DOHH2 (cell line): ENCODE measurements around the gene C3orf20.
A peak's percentile ranks its signal among the peaks of the same experiment; 100 is the strongest.

Experiments
- H3F3A ChIP-seq: fragments of 200-600 bp; sonication (generic), shearing (Covaris generic); 2 replicates; pipeline ENCODE4 v1.6.0; 2016; ENCODE audit warnings: antibody characterized with exemption, mild to moderate bottlenecking; ENCODE audit not compliant: control insufficient read depth, insufficient read depth
- H3K27ac ChIP-seq: fragments of 200-600 bp; sonication (generic); 2 replicates; pipeline ENCODE4 v1.5.1; 2014; ENCODE audit warnings: low read depth, mild to moderate bottlenecking, low read length, moderate library complexity
- H3K27me3 ChIP-seq: fragments of 200-600 bp; sonication (generic); 2 replicates; pipeline ENCODE4 v1.6.1; 2014; ENCODE audit warnings: mild to moderate bottlenecking, low read length, mixed read lengths; ENCODE audit not compliant: control insufficient read depth
- H3K36me3 ChIP-seq: fragments of 200-600 bp; sonication (generic); 2 replicates; pipeline ENCODE4 v1.6.1; 2014; ENCODE audit warnings: mild to moderate bottlenecking, low read length, moderate library complexity, mixed read lengths; ENCODE audit not compliant: control insufficient read depth
- H3K4me1 ChIP-seq: fragments of 200-600 bp; sonication (generic); 2 replicates; pipeline ENCODE4 v1.6.1; 2014; ENCODE audit warnings: mild to moderate bottlenecking, low read length, mixed read lengths; ENCODE audit not compliant: control insufficient read depth
- H3K4me2 ChIP-seq: fragments of 200-600 bp; sonication (generic); 2 replicates; pipeline ENCODE4 v1.6.0; 2014; ENCODE audit warnings: mild to moderate bottlenecking, low read length, moderate library complexity
- H3K4me3 ChIP-seq: fragments of 200-600 bp; sonication (generic); 2 replicates; pipeline ENCODE4 v1.5.1; 2014; ENCODE audit warnings: mild to moderate bottlenecking, low read length, mixed read lengths
- H3K79me2 ChIP-seq: fragments of 200-600 bp; sonication (generic); 2 replicates; pipeline ENCODE4 v1.6.1; 2014; ENCODE audit warnings: mild to moderate bottlenecking, low read length, mixed read lengths; ENCODE audit not compliant: control insufficient read depth
- H3K9me2 ChIP-seq: fragments of 200-600 bp; sonication (generic); replicated peaks from 2 replicates; pipeline ENCODE4 v1.6.1; 2014; ENCODE audit warnings: mild to moderate bottlenecking, low read length, mixed read lengths; ENCODE audit not compliant: control insufficient read depth
- H3K9me3 ChIP-seq: fragments of 200-600 bp; sonication (generic); 2 replicates; pipeline ENCODE4 v1.6.1; 2014; ENCODE audit warnings: antibody characterized with exemption, low read length, mixed read lengths; ENCODE audit not compliant: control insufficient read depth, insufficient read depth
- H4K20me1 ChIP-seq: fragments of 200-600 bp; sonication (generic); 2 replicates; pipeline ENCODE4 v1.6.0; 2014; ENCODE audit warnings: low read depth, mild to moderate bottlenecking, antibody characterized with exemption, low read length, moderate library complexity; ENCODE audit not compliant: control insufficient read depth, insufficient read depth
- EZH2phosphoT487 ChIP-seq: fragments of 200-600 bp; sonication (generic); IDR thresholded peaks from 2 replicates; pipeline ENCODE4 v1.6.1; 2017; ENCODE audit warnings: borderline replicate concordance, mild to moderate bottlenecking, antibody characterized with exemption, low read length, moderate library complexity, mixed read lengths
- TF ChIP-seq, protein P1 (sequence below): fragments of 200-600 bp; sonication (generic); IDR thresholded peaks from one replicate; pipeline ENCODE4 v1.5.1; 2014; ENCODE audit warnings: antibody characterized with exemption, mild to moderate bottlenecking, low read depth, low read length; ENCODE audit not compliant: poor library complexity, severe bottlenecking

The C3orf20 gene

DNA sequence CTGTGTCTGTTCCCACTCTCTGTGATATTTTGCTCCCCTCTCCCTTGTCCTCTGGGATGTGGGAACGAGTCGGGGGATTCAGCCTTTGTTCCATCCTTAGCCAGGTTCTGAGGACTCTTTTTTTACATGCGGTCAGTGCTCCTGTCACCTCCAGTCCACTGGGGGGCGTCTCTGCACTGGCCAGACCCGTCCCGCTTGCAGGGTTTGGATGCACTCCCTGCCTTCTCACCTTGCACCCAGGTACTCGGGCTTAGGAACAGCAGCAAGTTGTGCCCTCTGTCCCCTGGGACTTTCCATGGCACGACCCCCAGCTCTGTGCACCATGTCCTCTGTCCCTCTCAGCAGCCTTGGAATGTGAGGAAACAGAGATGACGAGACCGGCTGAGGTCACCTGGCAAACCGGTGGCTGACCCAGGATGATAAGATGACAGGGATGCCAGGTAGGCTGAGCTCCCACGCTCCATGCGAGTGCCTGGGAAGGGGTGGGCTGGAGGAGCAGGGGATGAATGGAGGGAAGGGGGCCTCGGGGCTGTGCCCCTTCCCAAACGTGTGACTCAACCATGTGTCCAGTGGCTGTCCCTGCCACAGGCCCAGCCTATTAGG lies 116.5 kb downstream of the C3orf20 start:
- no peak overlapping the region for H3K27ac ChIP-seq
- peaks cover 28% of the 10 kb centered on the region for H3K27me3 ChIP-seq
- no peaks in the 10 kb centered on the region for H3K79me2 ChIP-seq
- 0 out of 2 replicates have a peak, but pooled peaks cover 3% of the 10 kb centered on the region for H4K20me1 ChIP-seq
- TF ChIP-seq EZH2phosphoT487 = no peak
- TF ChIP-seq, protein P1, sequence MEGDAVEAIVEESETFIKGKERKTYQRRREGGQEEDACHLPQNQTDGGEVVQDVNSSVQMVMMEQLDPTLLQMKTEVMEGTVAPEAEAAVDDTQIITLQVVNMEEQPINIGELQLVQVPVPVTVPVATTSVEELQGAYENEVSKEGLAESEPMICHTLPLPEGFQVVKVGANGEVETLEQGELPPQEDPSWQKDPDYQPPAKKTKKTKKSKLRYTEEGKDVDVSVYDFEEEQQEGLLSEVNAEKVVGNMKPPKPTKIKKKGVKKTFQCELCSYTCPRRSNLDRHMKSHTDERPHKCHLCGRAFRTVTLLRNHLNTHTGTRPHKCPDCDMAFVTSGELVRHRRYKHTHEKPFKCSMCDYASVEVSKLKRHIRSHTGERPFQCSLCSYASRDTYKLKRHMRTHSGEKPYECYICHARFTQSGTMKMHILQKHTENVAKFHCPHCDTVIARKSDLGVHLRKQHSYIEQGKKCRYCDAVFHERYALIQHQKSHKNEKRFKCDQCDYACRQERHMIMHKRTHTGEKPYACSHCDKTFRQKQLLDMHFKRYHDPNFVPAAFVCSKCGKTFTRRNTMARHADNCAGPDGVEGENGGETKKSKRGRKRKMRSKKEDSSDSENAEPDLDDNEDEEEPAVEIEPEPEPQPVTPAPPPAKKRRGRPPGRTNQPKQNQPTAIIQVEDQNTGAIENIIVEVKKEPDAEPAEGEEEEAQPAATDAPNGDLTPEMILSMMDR = peak; percentile 85
- no peaks in the 10 kb centered on the region for H3K36me3 ChIP-seq
- H3K4me1 ChIP-seq = no peaks in the 10 kb centered on the region
- no peaks in the 10 kb centered on the region for H3K9me2 ChIP-seq
- H3K9me3 ChIP-seq = no peaks in the 10 kb centered on the region
- H3F3A ChIP-seq = no peaks in the 10 kb centered on the region
- H3K4me3 ChIP-seq = no peak overlapping the region
- H3K4me2 ChIP-seq = no peak overlapping the region

DNA sequence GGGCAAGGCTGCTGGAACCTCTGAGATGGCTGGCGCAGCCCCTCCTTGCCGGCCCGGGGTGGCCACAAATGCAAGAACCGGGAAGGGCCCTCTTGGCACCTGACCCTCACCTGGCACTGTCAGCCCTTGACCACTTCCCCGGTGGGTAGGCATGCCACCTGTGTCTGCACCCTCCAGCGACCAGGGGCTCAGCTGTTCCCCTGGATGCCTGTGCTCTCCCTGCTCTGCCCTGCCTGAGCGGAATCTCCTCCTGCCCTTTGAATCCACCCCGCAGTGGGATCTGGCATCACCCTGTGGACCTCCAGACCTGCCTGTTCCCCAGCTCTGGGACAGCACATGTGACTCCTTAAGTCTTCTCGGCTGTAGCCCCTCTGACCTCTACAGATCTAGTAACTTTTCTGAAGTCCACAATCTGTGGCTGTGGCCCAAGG lies 117.8 kb downstream of the C3orf20 start:
- Histone ChIP-seq H3K27me3 (peaks cover 25% of the 10 kb centered on the region), H3K36me3 (no peaks in the 10 kb centered on the region), H3F3A (no peaks in the 10 kb centered on the region), H3K4me1 (no peaks in the 10 kb centered on the region), H3K9me2 (no peaks in the 10 kb centered on the region), H4K20me1 (0 out of 2 replicates have a peak, but pooled peaks cover 3% of the 10 kb centered on the region), H3K27ac (no peak overlapping the region), H3K79me2 (no peaks in the 10 kb centered on the region), H3K4me3 (no peak overlapping the region), H3K9me3 (no peaks in the 10 kb centered on the region), H3K4me2 (no peak overlapping the region)
- TF ChIP-seq EZH2phosphoT487 = no peak
- TF ChIP-seq, protein P1 = no peak

DNA sequence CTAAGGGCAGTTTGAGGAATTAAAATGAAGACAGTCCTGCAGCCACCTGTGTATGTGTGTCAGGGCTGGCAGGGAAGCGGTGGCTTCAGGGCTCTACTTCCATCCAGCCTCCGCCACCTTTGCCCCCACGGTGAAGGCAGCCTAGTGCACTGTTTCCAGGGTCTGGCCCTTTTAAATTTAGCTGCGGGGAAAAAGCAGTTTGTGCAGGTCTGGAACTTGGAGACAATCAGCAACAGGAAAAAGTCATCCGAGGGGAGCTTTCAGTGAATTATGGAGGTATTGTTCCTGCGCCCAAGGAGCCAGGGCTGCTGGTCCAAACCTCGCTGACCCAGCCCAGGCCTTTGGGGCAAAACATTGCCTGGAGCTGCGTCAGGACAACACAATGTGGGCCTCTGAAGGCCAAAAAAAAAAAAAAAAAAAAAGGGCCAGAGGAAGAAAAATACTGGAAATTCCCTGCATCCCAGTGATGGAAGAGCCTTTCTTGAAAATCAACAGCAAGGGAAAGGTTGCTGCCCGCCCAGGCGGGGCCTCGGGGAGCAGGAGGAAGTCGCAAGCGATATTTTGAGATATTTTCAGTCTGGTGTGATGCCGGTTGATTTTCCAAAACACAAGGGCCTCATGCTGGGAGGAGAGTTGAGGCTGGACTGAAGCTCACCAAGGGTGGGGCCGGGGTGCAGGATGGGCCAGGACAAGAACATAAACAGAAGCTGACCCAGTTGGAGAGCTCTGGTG lies 118.4 kb downstream of the C3orf20 start:
- no peak for TF ChIP-seq EZH2phosphoT487
- TF ChIP-seq, protein P1 = no peak
- H4K20me1 ChIP-seq = 0 out of 2 replicates have a peak, but pooled peaks cover 3% of the 10 kb centered on the region
- H3K27ac ChIP-seq = no peak overlapping the region
- no peaks in the 10 kb centered on the region for H3K79me2 ChIP-seq
- no peaks in the 10 kb centered on the region for H3K36me3 ChIP-seq
- H3K9me2 ChIP-seq = no peaks in the 10 kb centered on the region
- H3K4me1 ChIP-seq = no peaks in the 10 kb centered on the region
- H3K27me3 ChIP-seq = peaks cover 29% of the 10 kb centered on the region
- no peak overlapping the region for H3K4me3 ChIP-seq
- H3K4me2 ChIP-seq = no peak overlapping the region
- H3F3A ChIP-seq = no peaks in the 10 kb centered on the region
- H3K9me3 ChIP-seq = no peaks in the 10 kb centered on the region
